HL-60 (cell line): ENCODE results near the gene STX7.

Experiments used
- TF ChIP-seq, protein P1 (sequence below): IDR thresholded peaks from one replicate; pipeline ENCODE4 v1.5.1; 2011; ENCODE audit warnings: low read length, control low read depth, inconsistent platforms; ENCODE audit not compliant: insufficient read depth
- TF ChIP-seq, protein P2 (sequence below): IDR thresholded peaks from 2 replicates; pipeline ENCODE4 v1.6.1; 2012; ENCODE audit warnings: low read depth; ENCODE audit not compliant: insufficient replicate concordance

DNA sequence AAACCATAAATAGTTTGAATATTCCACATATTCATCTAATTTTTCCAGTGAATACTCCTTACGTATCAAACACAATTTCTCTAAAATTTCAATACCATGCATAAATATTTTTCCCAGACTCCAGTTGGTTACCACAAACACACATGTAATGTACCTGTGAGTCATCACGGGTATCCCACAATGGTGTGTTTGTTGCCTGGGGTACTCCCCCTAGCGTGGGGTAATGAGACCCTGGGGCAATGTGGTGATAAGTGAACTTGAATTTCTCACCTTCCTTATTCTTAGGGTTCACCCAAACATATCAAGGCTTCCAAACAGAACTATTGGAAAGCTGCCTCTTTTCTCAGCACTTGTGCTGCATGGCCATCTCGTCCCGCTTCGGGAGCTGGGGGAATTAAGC is 51.0 kb downstream of the STX7 start:
- TF ChIP-seq, protein P1, sequence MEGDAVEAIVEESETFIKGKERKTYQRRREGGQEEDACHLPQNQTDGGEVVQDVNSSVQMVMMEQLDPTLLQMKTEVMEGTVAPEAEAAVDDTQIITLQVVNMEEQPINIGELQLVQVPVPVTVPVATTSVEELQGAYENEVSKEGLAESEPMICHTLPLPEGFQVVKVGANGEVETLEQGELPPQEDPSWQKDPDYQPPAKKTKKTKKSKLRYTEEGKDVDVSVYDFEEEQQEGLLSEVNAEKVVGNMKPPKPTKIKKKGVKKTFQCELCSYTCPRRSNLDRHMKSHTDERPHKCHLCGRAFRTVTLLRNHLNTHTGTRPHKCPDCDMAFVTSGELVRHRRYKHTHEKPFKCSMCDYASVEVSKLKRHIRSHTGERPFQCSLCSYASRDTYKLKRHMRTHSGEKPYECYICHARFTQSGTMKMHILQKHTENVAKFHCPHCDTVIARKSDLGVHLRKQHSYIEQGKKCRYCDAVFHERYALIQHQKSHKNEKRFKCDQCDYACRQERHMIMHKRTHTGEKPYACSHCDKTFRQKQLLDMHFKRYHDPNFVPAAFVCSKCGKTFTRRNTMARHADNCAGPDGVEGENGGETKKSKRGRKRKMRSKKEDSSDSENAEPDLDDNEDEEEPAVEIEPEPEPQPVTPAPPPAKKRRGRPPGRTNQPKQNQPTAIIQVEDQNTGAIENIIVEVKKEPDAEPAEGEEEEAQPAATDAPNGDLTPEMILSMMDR = no peak
- TF ChIP-seq, protein P2, sequence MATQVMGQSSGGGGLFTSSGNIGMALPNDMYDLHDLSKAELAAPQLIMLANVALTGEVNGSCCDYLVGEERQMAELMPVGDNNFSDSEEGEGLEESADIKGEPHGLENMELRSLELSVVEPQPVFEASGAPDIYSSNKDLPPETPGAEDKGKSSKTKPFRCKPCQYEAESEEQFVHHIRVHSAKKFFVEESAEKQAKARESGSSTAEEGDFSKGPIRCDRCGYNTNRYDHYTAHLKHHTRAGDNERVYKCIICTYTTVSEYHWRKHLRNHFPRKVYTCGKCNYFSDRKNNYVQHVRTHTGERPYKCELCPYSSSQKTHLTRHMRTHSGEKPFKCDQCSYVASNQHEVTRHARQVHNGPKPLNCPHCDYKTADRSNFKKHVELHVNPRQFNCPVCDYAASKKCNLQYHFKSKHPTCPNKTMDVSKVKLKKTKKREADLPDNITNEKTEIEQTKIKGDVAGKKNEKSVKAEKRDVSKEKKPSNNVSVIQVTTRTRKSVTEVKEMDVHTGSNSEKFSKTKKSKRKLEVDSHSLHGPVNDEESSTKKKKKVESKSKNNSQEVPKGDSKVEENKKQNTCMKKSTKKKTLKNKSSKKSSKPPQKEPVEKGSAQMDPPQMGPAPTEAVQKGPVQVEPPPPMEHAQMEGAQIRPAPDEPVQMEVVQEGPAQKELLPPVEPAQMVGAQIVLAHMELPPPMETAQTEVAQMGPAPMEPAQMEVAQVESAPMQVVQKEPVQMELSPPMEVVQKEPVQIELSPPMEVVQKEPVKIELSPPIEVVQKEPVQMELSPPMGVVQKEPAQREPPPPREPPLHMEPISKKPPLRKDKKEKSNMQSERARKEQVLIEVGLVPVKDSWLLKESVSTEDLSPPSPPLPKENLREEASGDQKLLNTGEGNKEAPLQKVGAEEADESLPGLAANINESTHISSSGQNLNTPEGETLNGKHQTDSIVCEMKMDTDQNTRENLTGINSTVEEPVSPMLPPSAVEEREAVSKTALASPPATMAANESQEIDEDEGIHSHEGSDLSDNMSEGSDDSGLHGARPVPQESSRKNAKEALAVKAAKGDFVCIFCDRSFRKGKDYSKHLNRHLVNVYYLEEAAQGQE = no peak
